Left lung (tissue), 10 donors: ENCODE measurements around the gene SLAIN1. TPM values are rescaled to one million over a fixed set of nuclear protein-coding genes. Genes with fewer than 3 reads are reported as not detected.

ENCODE experiments used
- ATAC-seq: fragments of 200-7000 bp; cut with Tn5 transposase; one replicate; pipeline ENCODE4 v1.9.1; 2020; ENCODE audit warnings: moderate library complexity
- DNase-seq, 4 donors: peaks; one replicate each; pipeline ENCODE4 v3.0.0-alpha.2; 2013 to 2020
- H3K27ac ChIP-seq, 2 donors: fragments of 200-600 bp; sonication (generic) in 1 of 2; one replicate each; pipeline versions ENCODE4 v1.5.0 to v1.8.0; 2020 to 2021
- H3K27me3 ChIP-seq, 2 donors: fragments of 200-600 bp; sonication (generic) in 1 of 2; one replicate each; pipeline versions ENCODE4 v1.5.0 to v1.8.0; 2020 to 2021
- H3K36me3 ChIP-seq, 2 donors: fragments of 200-600 bp; sonication (generic) in 1 of 2; one replicate each; pipeline versions ENCODE4 v1.5.0 to v1.8.0; 2020 to 2021
- H3K4me1 ChIP-seq, 2 donors: fragments of 200-600 bp; one replicate each; pipeline ENCODE4 v1.8.0; 2021
- H3K4me3 ChIP-seq, 2 donors: fragments of 200-600 bp; sonication (generic) in 1 of 2; one replicate each; pipeline versions ENCODE4 v1.5.0 to v1.8.0; 2020 to 2021; ENCODE audit warnings: mild to moderate bottlenecking in 1 of 2
- H3K9me3 ChIP-seq, 2 donors: fragments of 200-600 bp; sonication (generic) in 1 of 2; one replicate each; pipeline versions ENCODE4 v1.5.0 to v1.8.0; 2020 to 2021
- intact Hi-C, 2 donors: fragments of 100-400 bp; cut with DNase I; formaldehyde crosslinking; loops; one replicate each; pipeline versions ENCODE4 v1.11.2 to v1.14.2; 2022
- polyA plus RNA-seq, 6 donors: library from polyadenylated mRNA; unstranded; fragments of 120-200 nt; gene quantifications; one replicate each; pipeline ENCODE4 v1.2.1, GENCODE V29; 2013; ENCODE audit not compliant: insufficient read length in 6 of 6
- total RNA-seq, 2 donors: library from RNA; stranded (reverse); fragmentation: NEBNext Ultra II Directional; extraction: Animal tissue kit (Norgen Biotek cat#: 25700); gene quantifications; one replicate each; pipeline ENCODE4 v1.2.1, GENCODE V29; 2021
- TF ChIP-seq, protein P1 (sequence below), 2 donors: fragments of 200-600 bp; sonication (generic) in 1 of 2; IDR thresholded peaks; one replicate each; pipeline versions ENCODE4 v1.5.0 to v1.8.0; 2021; ENCODE audit warnings: antibody characterized with exemption in 2 of 2
- donor health status: DM: no; HTN: yes; CAD: no.
- donor health status: DM: no; HTN: no; CAD: no.

The SLAIN1 gene
- total and polyA plus RNA-seq, 8 donors: 12.8 to 27.9 (median 26.3) TPM

GRCh38 chr13:77724092-77724491, 26.6 kb downstream of the SLAIN1 start:
- DNase-seq (no peak), ATAC-seq (no peak)
- Histone ChIP-seq H3K27ac (no peak overlapping the region), H3K4me1 (peaks cover 0 to 1% of the 10 kb centered on the region in 2 donors), H3K27me3 (no peaks in the 10 kb centered on the region), H3K9me3 (no peaks in the 10 kb centered on the region), H3K36me3 (peaks cover 0 to 14% of the 10 kb centered on the region in 2 donors), H3K4me3 (no peak overlapping the region)
- TF ChIP-seq, protein P1, sequence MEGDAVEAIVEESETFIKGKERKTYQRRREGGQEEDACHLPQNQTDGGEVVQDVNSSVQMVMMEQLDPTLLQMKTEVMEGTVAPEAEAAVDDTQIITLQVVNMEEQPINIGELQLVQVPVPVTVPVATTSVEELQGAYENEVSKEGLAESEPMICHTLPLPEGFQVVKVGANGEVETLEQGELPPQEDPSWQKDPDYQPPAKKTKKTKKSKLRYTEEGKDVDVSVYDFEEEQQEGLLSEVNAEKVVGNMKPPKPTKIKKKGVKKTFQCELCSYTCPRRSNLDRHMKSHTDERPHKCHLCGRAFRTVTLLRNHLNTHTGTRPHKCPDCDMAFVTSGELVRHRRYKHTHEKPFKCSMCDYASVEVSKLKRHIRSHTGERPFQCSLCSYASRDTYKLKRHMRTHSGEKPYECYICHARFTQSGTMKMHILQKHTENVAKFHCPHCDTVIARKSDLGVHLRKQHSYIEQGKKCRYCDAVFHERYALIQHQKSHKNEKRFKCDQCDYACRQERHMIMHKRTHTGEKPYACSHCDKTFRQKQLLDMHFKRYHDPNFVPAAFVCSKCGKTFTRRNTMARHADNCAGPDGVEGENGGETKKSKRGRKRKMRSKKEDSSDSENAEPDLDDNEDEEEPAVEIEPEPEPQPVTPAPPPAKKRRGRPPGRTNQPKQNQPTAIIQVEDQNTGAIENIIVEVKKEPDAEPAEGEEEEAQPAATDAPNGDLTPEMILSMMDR (IDR thresholded peaks at IDR 0.05): no peak
- intact Hi-C loops: no loop called here

GRCh38 chr13:77725071-77725470, 27.6 kb downstream of the SLAIN1 start:
- TF ChIP-seq, protein P1 (IDR thresholded peaks at IDR 0.05): no peak
- ATAC-seq: no peak
- intact Hi-C loops: no loop called here
- H3K4me1 ChIP-seq: peaks cover 0 to 9% of the 10 kb centered on the region in 2 donors
- no peaks in the 10 kb centered on the region for H3K27me3 ChIP-seq
- H3K27ac ChIP-seq: no peak overlapping the region
- no peak overlapping the region for H3K4me3 ChIP-seq
- H3K36me3 ChIP-seq: peaks cover 0 to 14% of the 10 kb centered on the region in 2 donors
- no peak for DNase-seq
- no peaks in the 10 kb centered on the region for H3K9me3 ChIP-seq

GRCh38 chr13:77728265-77729125, 31.0 kb downstream of the SLAIN1 start:
- Histone ChIP-seq H3K9me3 (no peaks in the 10 kb centered on the region), H3K27ac (no peak overlapping the region), H3K4me1 (peaks cover 0 to 12% of the 10 kb centered on the region in 2 donors), H3K4me3 (no peak overlapping the region), H3K27me3 (no peaks in the 10 kb centered on the region), H3K36me3 (no peaks in the 10 kb centered on the region)
- TF ChIP-seq, protein P1 (IDR thresholded peaks at IDR 0.05): no peak
- intact Hi-C loops: no loop called here
- ATAC-seq (no peak), DNase-seq (no peak)

DNA sequence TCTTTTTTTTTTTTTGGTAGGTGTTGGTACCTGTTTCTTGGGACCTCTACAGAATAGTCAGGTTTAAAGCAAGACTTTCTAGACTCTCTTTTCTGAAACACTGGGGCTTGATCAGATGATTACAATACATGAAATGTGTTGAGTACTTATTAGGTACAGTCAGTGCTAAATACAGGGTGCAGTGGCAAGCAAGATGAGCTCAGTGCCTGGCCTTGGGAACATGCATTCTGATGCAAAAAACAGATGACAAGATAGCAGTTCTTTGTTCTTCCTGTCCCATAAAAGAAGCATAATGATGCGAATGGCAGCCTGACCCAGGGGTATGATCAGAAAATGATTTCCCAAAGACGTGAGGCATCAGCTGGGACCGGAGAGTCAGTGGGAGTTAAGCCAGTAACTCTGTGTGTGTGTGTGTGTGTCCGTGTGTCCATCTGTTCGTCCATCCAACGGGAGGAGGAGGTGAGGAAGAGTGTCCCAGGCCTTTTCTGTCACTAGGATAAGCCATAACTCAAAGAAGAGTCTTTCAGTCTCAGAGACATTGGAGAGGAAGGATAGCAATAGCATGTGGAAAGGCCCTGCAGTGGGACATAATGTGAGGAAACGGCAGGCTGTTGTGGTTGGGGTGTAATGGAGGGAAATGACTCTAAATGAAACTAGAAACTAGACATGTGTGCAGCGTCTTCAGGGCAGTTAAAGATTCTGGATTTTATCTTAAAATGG, 32.2 kb downstream of the SLAIN1 start:
- Histone ChIP-seq H3K4me1 (peaks cover 0 to 12% of the 10 kb centered on the region in 2 donors), H3K27me3 (no peaks in the 10 kb centered on the region), H3K27ac (no peak overlapping the region), H3K4me3 (no peak overlapping the region), H3K9me3 (no peaks in the 10 kb centered on the region), H3K36me3 (no peaks in the 10 kb centered on the region)
- intact Hi-C loops: no loop called here
- TF ChIP-seq, protein P1 (IDR thresholded peaks at IDR 0.05): no peak
- DNase-seq: no peak
- no peak for ATAC-seq

DNA sequence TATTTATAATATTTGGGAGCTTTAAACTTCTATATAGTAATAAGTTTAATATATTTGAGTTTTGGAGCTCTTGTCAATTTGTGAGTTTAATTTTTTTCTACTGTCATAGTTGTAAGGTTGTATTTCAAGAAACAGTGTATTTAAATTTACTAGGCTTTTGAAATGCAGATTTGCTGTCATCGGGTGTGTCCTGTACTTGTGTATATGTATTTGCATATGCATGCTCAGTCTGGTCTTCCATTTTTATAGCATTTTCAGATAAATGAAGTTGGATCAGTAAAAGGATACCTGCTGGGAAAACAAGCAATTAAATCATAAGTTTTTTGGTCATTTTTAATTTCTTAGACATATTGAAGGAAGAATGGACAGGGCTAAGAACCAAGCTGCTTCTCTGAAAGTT, 33.1 kb downstream of the SLAIN1 start:
- H3K4me3 ChIP-seq: no peak overlapping the region
- no peaks in the 10 kb centered on the region for H3K9me3 ChIP-seq
- no peak for DNase-seq
- no peak overlapping the region for H3K27ac ChIP-seq
- intact Hi-C loops: no loop called here
- H3K4me1 ChIP-seq: peaks cover 0 to 12% of the 10 kb centered on the region in 2 donors
- H3K27me3 ChIP-seq: no peaks in the 10 kb centered on the region
- no peak for ATAC-seq
- no peaks in the 10 kb centered on the region for H3K36me3 ChIP-seq
- TF ChIP-seq, protein P1 (IDR thresholded peaks at IDR 0.05): no peak
